T follicular helper cell (primary cell): ENCODE data around the gene TNFAIP1.

Experiments used
- DNase-seq: peaks from one replicate; pipeline ENCODE4 v3.0.0-alpha.2; 2020; ENCODE audit warnings: low read depth

Gene TNFAIP1

DNA sequence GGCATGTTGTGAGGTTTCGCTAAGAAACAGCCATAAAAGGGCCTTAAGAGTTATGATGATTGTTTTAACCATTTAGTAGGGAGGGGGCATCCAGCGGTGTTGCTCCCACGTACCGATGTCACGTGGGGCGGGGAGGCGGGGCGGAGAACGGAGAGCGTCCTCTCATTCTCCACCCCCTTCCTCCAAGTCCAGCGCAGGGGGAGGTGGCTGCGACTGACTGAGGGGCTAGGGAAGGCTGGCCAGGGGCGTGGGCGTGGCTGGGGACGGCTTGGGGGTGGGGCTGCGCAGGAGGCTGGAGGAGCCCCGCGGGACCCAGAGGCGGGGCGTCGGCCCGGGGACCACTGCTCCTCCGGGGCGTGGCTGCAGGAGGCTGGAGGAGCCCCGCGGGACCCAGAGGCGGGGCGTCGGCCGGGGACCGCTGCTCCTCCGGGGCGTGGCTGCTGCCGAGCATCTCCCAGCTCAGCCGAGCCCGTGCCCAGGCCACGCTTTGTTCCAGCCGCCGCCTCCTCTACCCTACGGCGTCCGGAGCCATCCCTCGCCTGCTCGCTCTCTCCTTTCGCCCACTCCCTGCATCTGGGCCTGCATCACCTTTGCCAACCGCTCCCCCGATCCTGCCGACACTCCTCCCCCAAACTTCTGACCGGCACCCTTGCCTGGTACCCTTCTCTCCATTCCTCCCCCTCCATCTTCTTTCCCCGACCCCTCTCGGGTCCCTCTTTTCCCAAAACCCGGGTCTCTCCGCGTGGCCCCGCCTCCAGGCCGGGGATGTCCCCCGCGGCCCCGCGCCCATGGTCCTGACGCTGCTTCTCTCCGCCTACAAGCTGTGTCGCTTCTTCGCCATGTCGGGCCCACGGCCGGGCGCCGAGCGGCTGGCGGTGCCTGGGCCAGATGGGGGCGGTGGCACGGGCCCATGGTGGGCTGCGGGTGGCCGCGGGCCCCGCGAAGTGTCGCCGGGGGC lies 36.0 kb downstream of the TNFAIP1 start, which contains the start of gene SARM1:
TSS of gene SARM1 (plus strand) at position 450 of the 958 bp plus-strand sequence. CDS start at position 789, 339 bp downstream.
- peak; percentile 64 for DNase-seq

DNA sequence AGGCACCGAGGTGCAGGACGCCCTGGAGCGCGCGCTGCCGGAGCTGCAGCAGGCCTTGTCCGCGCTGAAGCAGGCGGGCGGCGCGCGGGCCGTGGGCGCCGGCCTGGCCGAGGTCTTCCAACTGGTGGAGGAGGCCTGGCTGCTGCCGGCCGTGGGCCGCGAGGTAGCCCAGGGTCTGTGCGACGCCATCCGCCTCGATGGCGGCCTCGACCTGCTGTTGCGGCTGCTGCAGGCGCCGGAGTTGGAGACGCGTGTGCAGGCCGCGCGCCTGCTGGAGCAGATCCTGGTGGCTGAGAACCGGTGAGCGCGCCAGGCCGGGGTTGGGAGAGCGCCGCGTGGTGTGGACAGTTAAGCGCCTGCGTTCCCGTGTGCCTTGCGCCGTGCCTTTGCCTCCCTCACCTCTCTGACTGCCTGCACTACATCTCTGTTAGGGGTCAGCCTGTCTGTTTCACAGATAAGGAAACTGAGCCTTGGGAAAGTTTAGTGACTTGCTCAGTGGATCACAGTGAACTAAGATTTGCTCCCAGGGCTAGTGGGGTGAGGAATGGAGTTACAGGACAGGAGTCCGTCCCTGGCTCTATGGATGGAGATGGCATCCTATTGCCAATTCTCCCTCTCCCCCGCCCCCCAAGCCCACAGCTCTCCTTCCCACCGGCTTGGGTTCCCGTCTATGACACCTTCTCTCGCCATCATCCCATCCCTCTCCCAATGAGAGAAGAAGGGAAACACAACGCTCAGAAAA lies 36.8 kb downstream of the TNFAIP1 start:
- DNase-seq, result no peak

DNA sequence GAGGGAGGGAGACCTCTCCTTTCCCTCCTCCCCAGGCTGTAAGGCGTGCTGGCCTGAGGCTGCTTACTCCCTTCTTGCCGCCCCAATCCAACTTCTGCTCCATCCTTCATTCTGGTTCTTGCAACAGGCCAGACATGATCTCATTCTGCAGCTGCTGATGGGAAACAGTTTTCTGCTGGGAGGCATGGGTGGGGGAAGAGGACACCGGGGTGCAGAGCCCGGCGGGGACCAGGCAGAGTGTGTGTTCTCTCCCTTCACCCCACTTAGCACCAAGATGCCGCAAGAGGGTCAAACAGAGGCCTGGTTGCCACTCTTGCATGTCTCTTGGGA lies 37.3 kb downstream of the TNFAIP1 start:
- no peak for DNase-seq

GRCh38 chr17:28379814-28380801 lies 44.5 kb downstream of the TNFAIP1 start:
- DNase-seq, result no peak

GRCh38 chr17:28381141-28381825 lies 45.7 kb downstream of the TNFAIP1 start:
- no peak for DNase-seq

- peak; percentile 44 for DNase-seq
Observed at GRCh38 chr17:28384281-28385036, 48.9 kb downstream of the TNFAIP1 start.

DNA sequence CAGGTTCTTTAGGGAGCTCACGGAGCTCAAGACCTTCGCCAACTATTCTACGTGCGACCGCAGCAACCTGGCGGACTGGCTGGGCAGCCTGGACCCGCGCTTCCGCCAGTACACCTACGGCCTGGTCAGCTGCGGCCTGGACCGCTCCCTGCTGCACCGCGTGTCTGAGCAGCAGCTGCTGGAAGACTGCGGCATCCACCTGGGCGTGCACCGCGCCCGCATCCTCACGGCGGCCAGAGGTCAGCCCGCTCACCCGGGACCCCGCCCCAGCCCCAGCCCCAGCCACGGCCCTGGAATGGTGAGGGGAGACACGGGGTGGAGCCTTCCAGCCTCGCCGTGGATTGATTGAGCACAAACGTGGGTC lies 49.5 kb downstream of the TNFAIP1 start:
- DNase-seq, result no peak

DNA sequence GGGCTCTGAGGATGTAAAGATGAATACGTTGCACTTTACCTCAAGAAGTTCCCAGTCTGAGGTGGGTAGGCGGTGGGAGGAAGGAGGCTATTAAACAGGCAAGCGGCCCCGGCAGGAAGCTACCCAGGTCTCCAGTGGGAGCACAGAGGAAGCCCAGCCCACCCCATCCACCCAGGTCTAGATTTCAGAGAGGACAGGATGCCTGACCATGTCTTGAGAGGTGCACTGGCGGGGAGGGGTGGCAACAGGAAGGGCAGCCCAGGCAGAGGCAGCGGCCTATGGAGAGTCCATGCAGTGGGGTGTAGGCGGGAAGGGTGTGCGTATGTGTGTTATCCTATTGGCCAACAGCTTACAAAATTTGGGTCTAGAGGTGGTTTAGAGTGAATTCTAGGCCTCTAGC lies 49.8 kb downstream of the TNFAIP1 start:
- no peak for DNase-seq

- DNase-seq, result no peak
Observed at GRCh38 chr17:28386391-28386790, 50.8 kb downstream of the TNFAIP1 start.

DNA sequence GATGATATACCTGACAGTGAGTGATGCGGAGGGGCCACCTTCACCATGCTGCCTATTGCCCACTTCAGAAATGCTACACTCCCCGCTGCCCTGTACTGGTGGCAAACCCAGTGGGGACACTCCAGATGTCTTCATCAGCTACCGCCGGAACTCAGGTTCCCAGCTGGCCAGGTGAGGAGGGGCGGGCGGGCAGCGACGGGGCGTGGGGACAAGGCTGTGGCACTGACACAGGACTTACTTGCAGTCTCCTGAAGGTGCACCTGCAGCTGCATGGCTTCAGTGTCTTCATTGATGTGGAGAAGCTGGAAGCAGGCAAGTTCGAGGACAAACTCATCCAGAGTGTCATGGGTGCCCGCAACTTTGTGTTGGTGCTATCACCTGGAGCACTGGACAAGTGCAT lies 52.5 kb downstream of the TNFAIP1 start:
- no peak for DNase-seq

DNA sequence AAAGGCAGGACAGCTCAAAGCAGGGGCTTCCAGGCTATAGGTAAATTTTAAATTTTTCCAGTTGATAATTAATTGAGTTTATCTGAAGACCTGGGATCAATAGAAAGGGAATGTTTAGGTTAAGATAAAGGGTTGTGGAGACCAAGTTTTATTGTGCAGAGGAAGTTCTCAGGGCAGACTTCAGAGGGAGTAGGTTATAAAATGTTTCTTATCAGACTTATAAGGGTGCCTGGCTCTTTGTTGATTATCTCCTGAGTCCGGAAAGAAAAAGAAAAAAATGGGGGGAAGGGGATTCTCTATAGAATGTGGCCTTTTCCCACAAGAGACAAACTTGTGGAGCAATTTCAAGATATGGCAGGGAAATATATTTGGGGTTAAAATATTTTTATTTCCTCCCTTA lies 54.6 kb downstream of the TNFAIP1 start:
- no peak for DNase-seq

GRCh38 chr17:28390563-28390962 lies 55.0 kb downstream of the TNFAIP1 start:
- DNase-seq, result no peak

DNA sequence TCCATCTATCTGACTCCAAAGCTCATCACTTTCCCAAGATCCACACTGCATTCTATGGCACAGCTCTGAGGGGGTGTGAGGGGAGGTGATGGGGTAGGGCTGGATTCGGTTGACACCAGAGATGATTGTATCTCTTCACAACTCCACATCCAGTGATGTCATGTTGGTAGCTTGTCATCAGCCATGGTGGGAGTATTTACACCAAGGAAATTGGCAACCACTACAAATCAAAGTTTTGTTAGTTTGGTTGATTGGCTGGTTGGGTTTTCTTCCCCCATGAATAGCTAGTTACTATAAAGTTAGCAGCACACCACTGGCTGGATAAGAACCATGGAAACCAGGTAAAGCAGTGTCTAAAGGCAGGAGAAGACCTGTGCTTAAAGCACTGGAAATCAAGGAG lies 55.4 kb downstream of the TNFAIP1 start:
- DNase-seq, result no peak

DNA sequence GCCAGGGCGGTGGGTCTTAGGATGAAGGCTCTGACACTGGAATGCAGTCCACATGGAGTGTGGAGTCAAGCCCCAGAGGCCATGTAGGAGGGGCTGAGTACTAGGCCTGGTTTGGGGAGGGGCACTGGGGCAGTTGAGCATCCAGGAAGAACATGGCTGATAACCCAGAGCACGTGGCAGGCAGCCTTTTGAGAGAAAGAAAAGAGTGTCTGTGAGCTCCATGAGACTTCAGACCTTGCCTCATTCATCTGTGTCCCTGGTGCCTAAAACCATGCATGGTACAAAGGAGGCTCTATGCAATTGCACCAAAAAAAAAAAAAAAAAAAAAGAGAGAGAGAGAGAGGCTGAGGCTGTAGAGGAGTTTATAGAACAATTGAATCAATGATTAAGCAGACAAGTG lies 55.8 kb downstream of the TNFAIP1 start:
- DNase-seq, result no peak

GRCh38 chr17:28392491-28392890 lies 56.9 kb downstream of the TNFAIP1 start:
- DNase-seq, result no peak

- DNase-seq, result no peak
Observed at GRCh38 chr17:28394337-28395116, 59.0 kb downstream of the TNFAIP1 start.

DNA sequence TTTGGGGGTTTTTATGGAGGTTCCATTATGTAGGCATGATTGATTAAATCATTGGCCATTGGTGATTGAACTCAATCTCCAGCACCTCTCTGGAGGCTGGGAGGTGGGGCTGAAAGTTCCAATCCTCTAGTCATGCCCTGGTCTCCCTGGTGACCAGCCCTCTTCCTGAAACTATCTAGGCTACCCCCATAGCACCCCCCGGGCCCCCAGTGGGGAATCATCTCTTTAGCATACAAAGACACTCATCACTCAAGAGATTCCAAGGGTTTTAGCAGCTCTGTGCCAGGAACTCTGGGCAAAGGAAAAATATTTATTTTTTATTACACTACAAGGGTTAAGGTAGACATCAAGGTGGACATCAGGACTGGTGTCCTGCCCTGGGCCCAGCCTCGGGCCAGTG lies 59.9 kb downstream of the TNFAIP1 start:
- no peak for DNase-seq

DNA sequence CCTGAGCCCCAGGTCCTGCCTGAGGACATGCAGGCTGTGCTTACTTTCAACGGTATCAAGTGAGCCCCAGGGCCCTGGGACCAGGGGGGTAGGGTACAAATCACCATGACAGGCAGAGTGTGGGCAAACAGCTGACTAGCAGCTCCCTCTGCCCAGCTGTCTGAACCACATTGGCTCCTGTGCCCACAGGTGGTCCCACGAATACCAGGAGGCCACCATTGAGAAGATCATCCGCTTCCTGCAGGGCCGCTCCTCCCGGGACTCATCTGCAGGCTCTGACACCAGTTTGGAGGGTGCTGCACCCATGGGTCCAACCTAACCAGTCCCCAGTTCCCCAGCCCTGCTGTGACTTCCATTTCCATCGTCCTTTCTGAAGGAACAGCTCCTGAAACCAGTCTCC lies 60.4 kb downstream of the TNFAIP1 start:
- DNase-seq, result no peak
